HepG2 (cell line): ENCODE data around the gene BCAS4. TPM values are rescaled to one million over a fixed set of nuclear protein-coding genes. Genes with fewer than 3 reads are reported as not detected.
A peak's percentile ranks its signal among the peaks of the same experiment; 100 is the strongest.

ENCODE experiments used
- ATF1 ChIP-seq: IDR thresholded peaks from 2 replicates; pipeline ENCODE4 v1.6.1; 2016; ENCODE audit warnings: mild to moderate bottlenecking, control low read depth
- BCL3 ChIP-seq: sonication (generic); formaldehyde crosslinking; IDR thresholded peaks from 2 replicates; pipeline ENCODE4 v1.5.1; 2020; ENCODE audit warnings: mild to moderate bottlenecking, missing genetic modification reagents, moderate library complexity
- CENPX ChIP-seq: sonication (generic); formaldehyde crosslinking; IDR thresholded peaks from 2 replicates; pipeline ENCODE4 v1.9.0; 2021; ENCODE audit warnings: mild to moderate bottlenecking, missing genetic modification reagents, moderate library complexity
- CHD4 ChIP-seq: fragments of 200-600 bp; sonication (generic); IDR thresholded peaks from 2 replicates; pipeline ENCODE4 v1.7.0; 2017; ENCODE audit warnings: mild to moderate bottlenecking, low read length, borderline replicate concordance
- EED ChIP-seq: sonication (generic); formaldehyde crosslinking; IDR thresholded peaks from 2 replicates; pipeline ENCODE4 v1.5.0; 2020; ENCODE audit warnings: mild to moderate bottlenecking, missing genetic modification reagents
- FOXA3 ChIP-seq: IDR thresholded peaks from 2 replicates; pipeline ENCODE4 v1.6.1; 2016; ENCODE audit warnings: missing genetic modification reagents, missing compliant biosample characterization
- FOXP1 ChIP-seq, 2 experiments: fragments of 450-650 bp in 1 of 2; IDR thresholded peaks; 2 replicates each; pipeline ENCODE4 v1.6.1; 2017 to 2018; ENCODE audit warnings: antibody characterized with exemption in 1 of 2
- GATAD1 ChIP-seq: IDR thresholded peaks from 2 replicates; pipeline ENCODE4 v1.6.1; 2016; ENCODE audit warnings: missing genetic modification reagents, missing compliant biosample characterization
- HDAC2 ChIP-seq: sonication (generic); formaldehyde crosslinking; IDR thresholded peaks from 2 replicates; pipeline ENCODE4 v1.4.0; 2020; ENCODE audit warnings: missing genetic modification reagents
- MAFF ChIP-seq: IDR thresholded peaks from 2 replicates; pipeline ENCODE4 v1.6.1; 2011; ENCODE audit warnings: low read depth, low read length, improper control_type of control experiment
- MEF2D ChIP-seq: sonication (generic); formaldehyde crosslinking; IDR thresholded peaks from 2 replicates; pipeline ENCODE4 v1.5.1; 2020; ENCODE audit warnings: mild to moderate bottlenecking, missing genetic modification reagents
- MXD1 ChIP-seq: sonication (generic); formaldehyde crosslinking; IDR thresholded peaks from 2 replicates; pipeline ENCODE4 v1.4.0; 2020; ENCODE audit warnings: mild to moderate bottlenecking, missing genetic modification reagents
- POGZ ChIP-seq: sonication (generic); formaldehyde crosslinking; IDR thresholded peaks from 2 replicates; pipeline ENCODE4 v1.4.0; 2020; ENCODE audit warnings: mild to moderate bottlenecking, missing genetic modification reagents
- RARA ChIP-seq: IDR thresholded peaks from 2 replicates; pipeline ENCODE4 v1.6.1; 2016; ENCODE audit warnings: missing genetic modification reagents, missing compliant biosample characterization
- SKI ChIP-seq: fragments of 450-650 bp; IDR thresholded peaks from one replicate; pipeline ENCODE4 v1.6.1; 2018; ENCODE audit warnings: mild to moderate bottlenecking; ENCODE audit not compliant: partially characterized antibody
- XRCC5 ChIP-seq: fragments of 200-400 bp; formaldehyde crosslinking; optimal IDR thresholded peaks from 2 replicates; pipeline ENCODE3; 2017; ENCODE audit warnings: mild to moderate bottlenecking, low read length
- ZBTB21 ChIP-seq: sonication (generic); formaldehyde crosslinking; IDR thresholded peaks from 2 replicates; pipeline ENCODE4 v1.4.0; 2020; ENCODE audit warnings: missing genetic modification reagents
- ZFAT ChIP-seq: sonication (generic); formaldehyde crosslinking; conservative IDR thresholded peaks from 2 replicates; pipeline ENCODE4 v1.8.1; 2023; ENCODE audit warnings: missing genetic modification reagents, inconsistent platforms
- ZNF234 ChIP-seq: sonication (generic); formaldehyde crosslinking; conservative IDR thresholded peaks from 2 replicates; pipeline ENCODE4 v1.5.1; 2020; ENCODE audit warnings: mild to moderate bottlenecking, missing genetic modification reagents
- ZNF253 ChIP-seq: sonication (generic); formaldehyde crosslinking; IDR thresholded peaks from 2 replicates; pipeline ENCODE4 v1.8.0; 2022; ENCODE audit warnings: mild to moderate bottlenecking, missing genetic modification reagents, borderline replicate concordance
- ZNF280D ChIP-seq: sonication (generic); formaldehyde crosslinking; IDR thresholded peaks from 2 replicates; pipeline ENCODE4 v1.5.1; 2020; ENCODE audit warnings: mild to moderate bottlenecking, missing genetic modification reagents
- ZNF430 ChIP-seq: sonication (generic); formaldehyde crosslinking; IDR thresholded peaks from 2 replicates; pipeline ENCODE4 v1.9.0; 2021; ENCODE audit warnings: mild to moderate bottlenecking, missing genetic modification reagents
- ZNF460 ChIP-seq: sonication (generic); formaldehyde crosslinking; IDR thresholded peaks from 2 replicates; pipeline ENCODE4 v1.5.1; 2020; ENCODE audit warnings: missing genetic modification reagents, mild to moderate bottlenecking, borderline replicate concordance
- ZNF496 ChIP-seq: sonication (generic); formaldehyde crosslinking; IDR thresholded peaks from 2 replicates; pipeline ENCODE4 v1.8.1; 2023; ENCODE audit warnings: mild to moderate bottlenecking, moderate library complexity, missing genetic modification reagents; ENCODE audit not compliant: insufficient replicate concordance
- ZNF547 ChIP-seq: sonication (generic); formaldehyde crosslinking; IDR thresholded peaks from 2 replicates; pipeline ENCODE4 v1.5.1; 2020; ENCODE audit warnings: mild to moderate bottlenecking, missing genetic modification reagents
- ZNF614 ChIP-seq: IDR thresholded peaks from 2 replicates; pipeline ENCODE4 v1.6.1; 2018; ENCODE audit warnings: missing biosample characterization, missing genetic modification reagents, inconsistent platforms, borderline replicate concordance
- polyA plus RNA-seq, 8 experiments: library from polyadenylated mRNA; depleted of rRNA in 3 of 8; stranded (reverse) in 7 of 8; unstranded in 1 of 8; fragments of >200 nt; fragmentation: Illumina TruSeq in 4 of 8; extraction: Trizol in 4 of 8; gene quantifications; 2 replicates each; pipeline versions ENCODE4 v1.2.1 to v1.2.3, GENCODE V29; 2011 to 2016; ENCODE audit warnings: low read depth in 4 of 8, missing spikeins in 1 of 8, mixed read lengths in 1 of 8; ENCODE audit not compliant: insufficient read depth in 1 of 8
- total RNA-seq, 5 experiments: library from RNA; depleted of rRNA; stranded (reverse); fragments of >200 nt; fragmentation: Illumina TruSeq; extraction: Trizol; gene quantifications; 2 replicates each; pipeline ENCODE4 v1.2.3, GENCODE V29; 2016; ENCODE audit warnings: low read depth in 1 of 5

Gene BCAS4
- total and polyA plus RNA-seq, 2 of the 13 experiments (the other 11 are each of a cell fraction or from before 2014, with no cell fraction given), result 7.2 to 8.0 TPM

- TF ChIP-seq HDAC2 (CRISPR knock-in tag), result 0 out of 2 replicates have a peak, but pooled peaks have one; percentile 29
- peak; percentile 46; the same call in 1 of the 2 replicates for TF ChIP-seq ZNF430 (CRISPR knock-in tag)
- TF ChIP-seq MXD1, result no peak
- no peak for TF ChIP-seq BCL3 (CRISPR knock-in tag)
- TF ChIP-seq ZNF547 (CRISPR knock-in tag), result 0 out of 2 replicates have a peak, but pooled peaks have one; percentile 35
- peak; percentile 21; the same call in 1 of the 2 replicates for TF ChIP-seq ZNF280D (CRISPR knock-in tag)
- 0 out of 2 replicates have a peak, but pooled peaks have one; percentile 68 for TF ChIP-seq ZNF614 (CRISPR knock-in tag)
- TF ChIP-seq GATAD1 (CRISPR knock-in tag), result 0 out of 2 replicates have a peak, but pooled peaks have one; percentile 27
- TF ChIP-seq ZNF253 (CRISPR knock-in tag), result no peak
- 0 out of 2 replicates have a peak, but pooled peaks have one; percentile 70 for TF ChIP-seq CHD4
- TF ChIP-seq ATF1 (CRISPR knock-in tag), result no peak
- no peak for TF ChIP-seq ZNF234 (CRISPR knock-in tag)
- TF ChIP-seq MAFF, result peak; percentile 79
- TF ChIP-seq CENPX (CRISPR knock-in tag), result no peak
- peak; percentile 37 for TF ChIP-seq XRCC5
- peak; percentile 22; the same call in 1 of the 2 replicates for TF ChIP-seq ZNF460
- TF ChIP-seq ZNF496 (CRISPR knock-in tag), result no peak
- no peak for TF ChIP-seq ZFAT (CRISPR knock-in tag)
- TF ChIP-seq POGZ (CRISPR knock-in tag), result peak; percentile 53
- TF ChIP-seq RARA, result peak; percentile 68
- TF ChIP-seq MEF2D (CRISPR knock-in tag), result 0 out of 2 replicates have a peak, but pooled peaks have one; percentile 12
- no peak for TF ChIP-seq FOXP1 (IDR thresholded peaks at IDR 0.05)
- peak; percentile 46; the same call in 1 of the 2 replicates for TF ChIP-seq FOXP1 (CRISPR knock-in tag; IDR thresholded peaks at IDR 0.05)
- TF ChIP-seq FOXA3 (CRISPR knock-in tag), result peak; percentile 58
- TF ChIP-seq ZBTB21 (CRISPR knock-in tag), result 0 out of 2 replicates have a peak, but pooled peaks have one; percentile 18
- TF ChIP-seq EED (CRISPR knock-in tag), result no peak
- TF ChIP-seq SKI, result no peak
Observed at GRCh38 chr20:50868509-50869495, 73.9 kb downstream of the BCAS4 start (continued).
